GM20000 (cell line): ENCODE measurements around the gene CBX4.
A peak's percentile ranks its signal among the peaks of the same experiment; 100 is the strongest.

Source experiments
- DNase-seq: peaks from one replicate; pipeline ENCODE4 v3.0.0; 2012; ENCODE audit warnings: low spot score
- CTCF ChIP-seq: IDR thresholded peaks from 2 replicates; pipeline ENCODE4 v1.5.1; 2012; ENCODE audit warnings: mild to moderate bottlenecking, control low read depth; ENCODE audit errors: extremely low read depth, missing control alignments

Gene CBX4

GRCh38 chr17:79812353-79813258 is 26.6 kb downstream of the CBX4 start:
- no peak for DNase-seq
- no peak for TF ChIP-seq CTCF

- TF ChIP-seq CTCF, result no peak
Measured at GRCh38 chr17:79811868-79812352, 27.3 kb downstream of the CBX4 start.

DNA sequence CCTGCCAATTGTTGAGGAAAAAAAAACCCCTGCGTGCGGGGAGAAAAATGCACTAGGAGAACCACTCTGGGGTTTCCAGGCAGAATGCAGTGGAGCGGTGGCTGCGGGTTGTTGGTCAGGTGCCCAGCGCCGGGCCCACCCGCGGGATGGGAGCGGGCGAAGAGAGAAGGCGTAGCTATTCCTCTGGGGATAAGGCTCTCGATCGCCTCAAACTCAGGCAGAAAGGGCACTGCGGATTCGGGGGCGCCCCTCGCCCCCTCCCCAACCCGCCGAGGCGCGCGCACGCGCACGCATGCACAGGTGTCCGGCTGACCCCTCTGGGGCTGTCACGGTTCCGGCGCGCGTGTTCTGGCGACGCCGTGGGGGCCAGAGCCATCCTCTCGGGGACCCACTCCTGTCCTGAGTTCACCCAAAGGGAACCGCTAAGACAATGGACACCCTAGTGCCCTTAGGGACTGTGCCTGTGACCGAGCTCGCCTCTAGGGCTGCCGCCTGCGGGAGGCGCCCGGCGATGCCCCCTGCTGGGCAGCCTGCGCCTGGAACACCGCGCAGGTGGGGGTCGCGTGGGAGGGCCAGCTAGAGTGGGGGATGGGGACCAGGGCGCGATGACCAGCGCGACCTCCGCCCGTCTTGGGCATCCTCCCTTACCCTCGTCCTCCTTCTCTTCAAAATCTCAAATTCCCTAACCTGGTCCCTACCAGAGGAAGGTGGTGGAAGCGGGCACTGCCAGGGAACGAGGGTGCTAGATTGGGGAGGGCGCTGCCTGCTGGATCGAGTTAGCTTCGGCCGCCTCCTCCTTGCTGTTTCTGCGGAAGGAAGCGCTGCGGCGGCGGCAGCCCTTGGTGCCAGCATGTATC is 28.0 kb downstream of the CBX4 start:
- peak; percentile 81 for DNase-seq

More at GRCh38 chr17:79811868-79812352, 27.3 kb downstream of the CBX4 start:
- DNase-seq, result no peak

DNA sequence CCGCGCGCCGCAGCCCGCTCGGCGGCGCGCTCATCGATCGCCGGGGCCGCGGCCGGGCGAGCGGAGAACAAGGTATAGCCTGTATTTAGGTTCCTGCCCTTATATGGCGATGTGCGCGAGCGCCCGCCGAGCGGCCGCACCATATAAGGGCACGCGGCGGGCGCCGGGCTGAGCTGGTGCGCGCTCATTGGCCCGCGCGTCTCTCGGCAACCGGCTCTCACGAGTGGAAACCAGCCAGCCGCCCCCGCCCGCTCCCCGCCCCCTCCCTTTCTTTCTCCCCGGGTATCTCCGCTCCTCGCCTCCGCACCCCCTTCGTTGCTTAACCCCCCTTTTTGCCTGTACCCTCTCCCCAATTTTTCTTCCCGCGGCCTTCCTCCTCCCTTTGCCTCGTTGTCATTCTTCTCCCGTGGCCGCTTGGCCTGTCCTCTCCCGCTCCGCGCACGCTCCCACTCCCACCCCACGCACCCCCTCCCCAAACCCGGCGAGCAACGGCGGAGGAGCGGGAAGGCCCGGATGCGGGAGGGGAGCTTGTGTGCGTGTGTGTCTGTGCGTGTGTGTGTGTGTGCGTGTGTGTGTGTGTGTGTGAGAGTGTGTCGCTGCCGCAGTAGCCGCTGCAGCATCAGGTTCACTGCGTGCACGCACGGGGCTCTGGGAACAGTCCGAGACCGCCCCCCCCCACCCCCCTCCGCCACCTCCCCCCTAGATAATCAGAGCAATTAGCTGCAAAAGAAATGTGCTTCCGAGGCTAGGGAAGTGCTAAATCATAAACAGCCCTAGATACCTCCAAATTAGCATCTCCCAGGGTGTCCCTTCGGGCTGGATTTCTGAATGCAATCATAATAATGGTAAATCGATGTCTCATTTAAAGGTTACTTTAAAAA is 28.9 kb downstream of the CBX4 start:
- peak; percentile 94 for DNase-seq
- no peak for TF ChIP-seq CTCF

More for the DNA sequence above, 28.0 kb downstream of the CBX4 start:
- TF ChIP-seq CTCF, result peak; percentile 52

GRCh38 chr17:79809530-79810129 is 29.6 kb downstream of the CBX4 start:
- no peak for DNase-seq
- TF ChIP-seq CTCF, result no peak

- peak; percentile 68 for DNase-seq
Measured at GRCh38 chr17:79808763-79809529, 30.3 kb downstream of the CBX4 start.

More at GRCh38 chr17:79808763-79809529, 30.3 kb downstream of the CBX4 start:
- TF ChIP-seq CTCF, result peak; percentile 25
